Glutamatergic neuron (in vitro differentiated cells): Measurements from ENCODE around the gene FOXO4. TPM values are rescaled to one million over a fixed set of nuclear protein-coding genes. Genes with fewer than 3 reads are reported as not detected.

Experiments
- DNase-seq: peaks from one replicate; pipeline ENCODE4 v3.0.0; 2022
- H3K27ac Mint-ChIP-seq: one replicate; pipeline ENCODE4 v1.8.0; 2020; ENCODE audit warnings: mild to moderate bottlenecking, mixed read lengths, inconsistent platforms; ENCODE audit not compliant: unreplicated experiment
- H3K27me3 Mint-ChIP-seq: one replicate; pipeline ENCODE4 v1.8.0; 2020; ENCODE audit warnings: mild to moderate bottlenecking, moderate library complexity, mixed read lengths, inconsistent platforms; ENCODE audit not compliant: unreplicated experiment
- H3K36me3 Mint-ChIP-seq: one replicate; pipeline ENCODE4 v1.8.0; 2020; ENCODE audit warnings: mild to moderate bottlenecking, mixed read lengths, inconsistent platforms; ENCODE audit not compliant: unreplicated experiment
- H3K4me1 Mint-ChIP-seq: one replicate; pipeline ENCODE4 v1.8.0; 2020; ENCODE audit warnings: mild to moderate bottlenecking, low read depth, mixed read lengths, inconsistent platforms; ENCODE audit not compliant: unreplicated experiment
- H3K4me3 Mint-ChIP-seq: one replicate; pipeline ENCODE4 v1.8.0; 2020; ENCODE audit warnings: mild to moderate bottlenecking, mixed read lengths, inconsistent platforms; ENCODE audit not compliant: unreplicated experiment
- H3K9me3 Mint-ChIP-seq: one replicate; pipeline ENCODE4 v1.8.0; 2020; ENCODE audit warnings: mild to moderate bottlenecking, moderate library complexity, mixed read lengths, inconsistent platforms; ENCODE audit not compliant: unreplicated experiment
- total RNA-seq: library from RNA; stranded (reverse); fragmentation: NEBNext Ultra II Directional; extraction: Animal tissue kit (Norgen Biotek cat#: 25700); gene quantifications from one replicate; pipeline ENCODE4 v1.2.1, GENCODE V29; 2021; ENCODE audit not compliant: unreplicated experiment
- TF ChIP-seq, protein P1 (sequence below): fragments of 200-600 bp; sonication (generic); IDR thresholded peaks from one replicate; pipeline ENCODE4 v1.5.0; 2021; ENCODE audit not compliant: partially characterized antibody, unreplicated experiment

FOXO4 gene
- total RNA-seq, 1 donor from 2014 or later = 20.2 TPM

GRCh38 chrX:71131510-71131909, 35.9 kb downstream of the FOXO4 start:
- no peak overlapping the region for H3K27ac Mint-ChIP-seq

GRCh38 chrX:71140440-71140839, 44.8 kb downstream of the FOXO4 start:
- Mint-ChIP-seq H3K4me1 (peaks cover 5% of the 10 kb centered on the region), H3K9me3 (no peaks in the 10 kb centered on the region), H3K27ac (no peak overlapping the region), H3K36me3 (no peaks in the 10 kb centered on the region), H3K27me3 (peaks cover 3% of the 10 kb centered on the region), H3K4me3 (no peak overlapping the region)
- no peak for DNase-seq
- TF ChIP-seq, protein P1, sequence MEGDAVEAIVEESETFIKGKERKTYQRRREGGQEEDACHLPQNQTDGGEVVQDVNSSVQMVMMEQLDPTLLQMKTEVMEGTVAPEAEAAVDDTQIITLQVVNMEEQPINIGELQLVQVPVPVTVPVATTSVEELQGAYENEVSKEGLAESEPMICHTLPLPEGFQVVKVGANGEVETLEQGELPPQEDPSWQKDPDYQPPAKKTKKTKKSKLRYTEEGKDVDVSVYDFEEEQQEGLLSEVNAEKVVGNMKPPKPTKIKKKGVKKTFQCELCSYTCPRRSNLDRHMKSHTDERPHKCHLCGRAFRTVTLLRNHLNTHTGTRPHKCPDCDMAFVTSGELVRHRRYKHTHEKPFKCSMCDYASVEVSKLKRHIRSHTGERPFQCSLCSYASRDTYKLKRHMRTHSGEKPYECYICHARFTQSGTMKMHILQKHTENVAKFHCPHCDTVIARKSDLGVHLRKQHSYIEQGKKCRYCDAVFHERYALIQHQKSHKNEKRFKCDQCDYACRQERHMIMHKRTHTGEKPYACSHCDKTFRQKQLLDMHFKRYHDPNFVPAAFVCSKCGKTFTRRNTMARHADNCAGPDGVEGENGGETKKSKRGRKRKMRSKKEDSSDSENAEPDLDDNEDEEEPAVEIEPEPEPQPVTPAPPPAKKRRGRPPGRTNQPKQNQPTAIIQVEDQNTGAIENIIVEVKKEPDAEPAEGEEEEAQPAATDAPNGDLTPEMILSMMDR = no peak

More at GRCh38 chrX:71131510-71131909, 35.9 kb downstream of the FOXO4 start:
- Mint-ChIP-seq H3K4me1 (peaks cover 9% of the 10 kb centered on the region), H3K4me3 (no peak overlapping the region), H3K27me3 (peaks cover 2% of the 10 kb centered on the region), H3K36me3 (no peaks in the 10 kb centered on the region), H3K9me3 (peaks cover 6% of the 10 kb centered on the region)
- DNase-seq = no peak
- TF ChIP-seq, protein P1 = no peak

DNA sequence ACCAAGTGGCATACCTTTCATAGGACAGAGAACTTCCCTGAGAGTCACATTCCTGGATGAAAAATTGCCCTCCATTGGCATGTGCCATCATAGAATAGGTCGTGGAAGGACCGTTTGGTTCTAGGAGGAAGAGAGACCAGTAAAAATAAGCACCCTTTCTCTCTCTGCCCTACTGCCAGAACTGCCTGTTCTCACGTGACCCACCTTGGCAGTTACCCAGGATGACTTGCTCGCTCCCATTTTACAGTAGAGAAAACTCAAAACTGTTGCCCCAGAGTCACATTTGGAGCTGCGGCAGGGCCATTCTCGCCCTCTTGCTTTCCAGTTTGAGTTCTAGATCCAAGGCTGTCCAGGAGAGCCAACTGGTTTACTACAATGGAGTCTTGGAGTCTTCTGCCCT, 47.9 kb downstream of the FOXO4 start:
- H3K4me1 Mint-ChIP-seq = peaks cover 5% of the 10 kb centered on the region
- H3K27me3 Mint-ChIP-seq = peaks cover 3% of the 10 kb centered on the region
- H3K27ac Mint-ChIP-seq = no peak overlapping the region
- no peak overlapping the region for H3K4me3 Mint-ChIP-seq
- H3K9me3 Mint-ChIP-seq = peaks cover 4% of the 10 kb centered on the region
- TF ChIP-seq, protein P1 = no peak
- DNase-seq = no peak
- H3K36me3 Mint-ChIP-seq = no peaks in the 10 kb centered on the region

DNA sequence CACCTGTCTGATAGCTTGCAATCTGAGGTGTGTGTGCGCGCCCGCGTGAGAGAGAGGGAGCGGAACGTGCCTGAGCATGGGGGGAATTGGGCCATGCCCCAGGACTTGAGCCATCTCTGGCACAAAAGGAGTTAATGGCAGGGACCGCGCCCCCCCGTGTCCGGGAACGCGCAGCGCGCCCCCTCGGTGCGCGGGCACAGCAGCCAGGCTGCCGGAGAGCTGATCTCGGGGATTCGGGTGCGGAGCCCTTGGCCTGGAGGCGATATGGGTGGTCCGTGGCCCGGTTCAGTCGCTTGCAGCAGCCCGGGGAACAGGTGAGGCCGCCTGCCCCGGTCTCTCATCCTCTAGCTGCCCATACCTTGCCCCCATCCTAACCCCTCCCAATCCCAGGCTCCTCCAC, 49.0 kb downstream of the FOXO4 start, which contains the start of gene NLGN3:
Gene NLGN3, plus strand, starts transcription at position 191 of the 400 bp plus-strand sequence. CDS start 2,909 bp downstream, outside the sequence.
- peak; percentile 18 for DNase-seq
- Mint-ChIP-seq H3K9me3 (peaks cover 4% of the 10 kb centered on the region), H3K27ac (peak within 1 kb of the TSS; percentile 53), H3K27me3 (peaks cover 3% of the 10 kb centered on the region), H3K36me3 (no peaks in the 10 kb centered on the region), H3K4me3 (peak within 1 kb of the TSS; percentile 86), H3K4me1 (peaks cover 5% of the 10 kb centered on the region)
- TF ChIP-seq, protein P1 = no peak

DNA sequence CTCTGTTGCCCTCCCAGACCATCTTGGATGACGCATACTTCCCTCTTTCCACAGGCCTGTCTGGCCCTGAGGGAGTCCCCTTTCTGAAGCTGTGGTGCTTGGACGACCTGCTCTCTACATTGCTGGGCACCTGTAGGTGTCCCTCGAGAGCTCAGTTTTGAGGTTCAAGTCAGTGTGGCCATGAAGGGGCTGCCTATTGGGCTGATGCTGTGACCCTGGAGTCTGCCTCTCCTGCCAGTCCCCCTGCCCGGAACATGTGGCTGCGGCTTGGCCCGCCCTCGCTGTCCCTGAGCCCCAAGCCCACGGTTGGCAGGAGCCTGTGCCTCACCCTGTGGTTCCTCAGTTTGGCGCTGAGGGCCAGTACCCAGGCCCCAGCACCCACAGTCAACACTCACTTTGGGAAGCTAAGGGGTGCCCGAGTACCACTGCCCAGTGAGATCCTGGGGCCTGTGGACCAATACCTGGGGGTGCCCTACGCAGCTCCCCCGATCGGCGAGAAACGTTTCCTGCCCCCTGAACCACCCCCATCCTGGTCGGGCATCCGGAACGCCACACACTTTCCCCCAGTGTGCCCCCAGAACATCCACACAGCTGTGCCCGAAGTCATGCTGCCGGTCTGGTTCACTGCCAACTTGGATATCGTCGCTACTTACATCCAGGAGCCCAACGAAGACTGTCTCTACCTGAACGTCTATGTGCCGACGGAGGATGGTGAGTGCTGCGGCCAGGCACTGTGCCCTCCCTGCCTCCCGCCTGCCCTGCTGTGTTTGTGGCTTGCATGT, 52.0 kb downstream of the FOXO4 start:
- no peak for DNase-seq
- TF ChIP-seq, protein P1 = no peak
- H3K9me3 Mint-ChIP-seq = peaks cover 7% of the 10 kb centered on the region
- H3K4me3 Mint-ChIP-seq = no peak overlapping the region
- no peak overlapping the region for H3K27ac Mint-ChIP-seq
- peaks cover 5% of the 10 kb centered on the region for H3K4me1 Mint-ChIP-seq
- peaks cover 3% of the 10 kb centered on the region for H3K27me3 Mint-ChIP-seq
- no peaks in the 10 kb centered on the region for H3K36me3 Mint-ChIP-seq
